A549 (cell line): Measurements from ENCODE around the gene GRM4.

Source experiments
- BHLHE40 ChIP-seq: IDR thresholded peaks from 2 replicates; pipeline ENCODE4 v1.6.1; 2012; ENCODE audit warnings: low read depth, low read length, inconsistent platforms
- CBX8 ChIP-seq: fragments of 200-600 bp; sonication (generic); IDR thresholded peaks from 2 replicates; pipeline ENCODE4 v1.6.1; 2016
- CTCF ChIP-seq: fragments of >200 bp; sonication (Bioruptor Twin); formaldehyde crosslinking; IDR thresholded peaks from 3 replicates; pipeline ENCODE4 v1.5.1; 2016
- HDAC2 ChIP-seq: fragments of 200-600 bp; sonication (generic); IDR thresholded peaks from 2 replicates; pipeline ENCODE4 v1.6.1; 2016
- POLR2A ChIP-seq: IDR thresholded peaks from 2 replicates; pipeline ENCODE4 v1.6.1; 2012; ENCODE audit warnings: mild to moderate bottlenecking, low read length
- RARB ChIP-seq: fragments of 250-450 bp; sonication (Bioruptor Pico); IDR thresholded peaks from 2 replicates; pipeline ENCODE4 v1.8.0; 2021; ENCODE audit warnings: mild to moderate bottlenecking, moderate library complexity
- SREBF2 ChIP-seq: fragments of 450-650 bp; IDR thresholded peaks from 2 replicates; pipeline ENCODE4 v1.6.1; 2014; ENCODE audit warnings: mild to moderate bottlenecking, moderate library complexity
- ZSCAN20 ChIP-seq: fragments of 250-450 bp; sonication (Bioruptor Pico); IDR thresholded peaks from 2 replicates; pipeline ENCODE4 v1.8.0; 2022; ENCODE audit warnings: mild to moderate bottlenecking, moderate library complexity
- TF ChIP-seq, protein P1 (sequence below): fragments of 200-600 bp; sonication (generic); IDR thresholded peaks from 2 replicates; pipeline ENCODE4 v1.6.1; 2016; ENCODE audit warnings: antibody characterized with exemption, mild to moderate bottlenecking, moderate library complexity
- TF ChIP-seq, protein P2 (sequence below): IDR thresholded peaks from 2 replicates; pipeline ENCODE4 v1.6.1; 2012

- TF ChIP-seq POLR2A (no peak), HDAC2 (no peak), ZSCAN20 (no peak), CTCF (no peak), BHLHE40 (no peak), SREBF2 (no peak), RARB (CRISPR knock-in tag) (no peak), CBX8 (no peak)
- TF ChIP-seq, protein P1, sequence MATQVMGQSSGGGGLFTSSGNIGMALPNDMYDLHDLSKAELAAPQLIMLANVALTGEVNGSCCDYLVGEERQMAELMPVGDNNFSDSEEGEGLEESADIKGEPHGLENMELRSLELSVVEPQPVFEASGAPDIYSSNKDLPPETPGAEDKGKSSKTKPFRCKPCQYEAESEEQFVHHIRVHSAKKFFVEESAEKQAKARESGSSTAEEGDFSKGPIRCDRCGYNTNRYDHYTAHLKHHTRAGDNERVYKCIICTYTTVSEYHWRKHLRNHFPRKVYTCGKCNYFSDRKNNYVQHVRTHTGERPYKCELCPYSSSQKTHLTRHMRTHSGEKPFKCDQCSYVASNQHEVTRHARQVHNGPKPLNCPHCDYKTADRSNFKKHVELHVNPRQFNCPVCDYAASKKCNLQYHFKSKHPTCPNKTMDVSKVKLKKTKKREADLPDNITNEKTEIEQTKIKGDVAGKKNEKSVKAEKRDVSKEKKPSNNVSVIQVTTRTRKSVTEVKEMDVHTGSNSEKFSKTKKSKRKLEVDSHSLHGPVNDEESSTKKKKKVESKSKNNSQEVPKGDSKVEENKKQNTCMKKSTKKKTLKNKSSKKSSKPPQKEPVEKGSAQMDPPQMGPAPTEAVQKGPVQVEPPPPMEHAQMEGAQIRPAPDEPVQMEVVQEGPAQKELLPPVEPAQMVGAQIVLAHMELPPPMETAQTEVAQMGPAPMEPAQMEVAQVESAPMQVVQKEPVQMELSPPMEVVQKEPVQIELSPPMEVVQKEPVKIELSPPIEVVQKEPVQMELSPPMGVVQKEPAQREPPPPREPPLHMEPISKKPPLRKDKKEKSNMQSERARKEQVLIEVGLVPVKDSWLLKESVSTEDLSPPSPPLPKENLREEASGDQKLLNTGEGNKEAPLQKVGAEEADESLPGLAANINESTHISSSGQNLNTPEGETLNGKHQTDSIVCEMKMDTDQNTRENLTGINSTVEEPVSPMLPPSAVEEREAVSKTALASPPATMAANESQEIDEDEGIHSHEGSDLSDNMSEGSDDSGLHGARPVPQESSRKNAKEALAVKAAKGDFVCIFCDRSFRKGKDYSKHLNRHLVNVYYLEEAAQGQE: no peak
- TF ChIP-seq, protein P2, sequence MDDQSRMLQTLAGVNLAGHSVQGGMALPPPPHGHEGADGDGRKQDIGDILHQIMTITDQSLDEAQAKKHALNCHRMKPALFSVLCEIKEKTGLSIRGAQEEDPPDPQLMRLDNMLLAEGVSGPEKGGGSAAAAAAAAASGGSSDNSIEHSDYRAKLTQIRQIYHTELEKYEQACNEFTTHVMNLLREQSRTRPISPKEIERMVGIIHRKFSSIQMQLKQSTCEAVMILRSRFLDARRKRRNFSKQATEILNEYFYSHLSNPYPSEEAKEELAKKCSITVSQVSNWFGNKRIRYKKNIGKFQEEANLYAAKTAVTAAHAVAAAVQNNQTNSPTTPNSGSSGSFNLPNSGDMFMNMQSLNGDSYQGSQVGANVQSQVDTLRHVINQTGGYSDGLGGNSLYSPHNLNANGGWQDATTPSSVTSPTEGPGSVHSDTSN: no peak
Observed at GRCh38 chr6:34174846-34175399, 29.0 kb upstream of the GRM4 start.
